ENCODE results near the gene CTXN2.

CTXN2 gene

DNA sequence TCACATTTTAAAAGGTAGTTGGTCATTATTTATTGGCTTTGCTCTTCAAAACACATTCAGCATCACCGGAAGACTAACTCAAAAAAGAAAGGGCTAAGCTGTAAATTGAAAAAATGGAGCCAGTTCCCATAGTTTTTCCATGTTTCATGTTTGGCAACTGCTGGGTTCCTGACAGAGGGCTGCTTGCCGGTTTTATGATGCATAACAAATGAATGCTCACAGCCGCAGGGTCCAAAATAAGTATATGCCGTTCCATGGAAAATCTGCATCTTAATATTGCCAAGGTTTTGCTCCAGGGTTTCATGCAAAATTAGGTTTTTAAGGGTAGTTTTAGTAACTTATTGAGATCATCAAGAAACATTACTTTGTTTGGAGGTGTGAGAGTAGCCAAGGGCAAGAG is 30.4 kb downstream of the CTXN2 start:
- peak; percentile 22 for DNase-seq (ENCODE audit: low read depth, low spot score)

DNA sequence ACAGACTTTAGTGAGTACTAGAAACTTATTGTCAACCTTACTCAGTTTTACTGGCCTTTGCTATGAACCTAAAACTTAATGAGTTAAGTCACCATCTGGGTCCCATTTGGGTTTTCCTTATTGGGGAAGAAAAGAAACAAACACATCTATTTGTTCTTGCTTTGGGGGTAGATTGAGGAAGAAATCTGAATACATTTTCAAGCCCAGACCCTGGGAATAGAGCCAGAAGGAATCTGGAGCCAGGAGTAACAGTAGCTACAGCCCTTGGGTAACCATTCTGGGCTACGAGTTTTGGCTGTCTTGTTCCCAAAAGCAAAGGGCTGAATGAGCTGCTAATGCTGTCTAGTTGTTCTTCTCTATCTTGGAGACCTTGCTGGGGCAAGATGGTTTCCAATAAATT is 31.2 kb downstream of the CTXN2 start:
- peak; percentile 33 for DNase-seq (ENCODE audit: low read depth, low spot score)

- DNase-seq (ENCODE audit: low read depth, low spot score), result no peak
Observed at GRCh38 chr15:48225771-48226170, 34.3 kb downstream of the CTXN2 start.

- DNase-seq (ENCODE audit: low read depth, low spot score), result no peak
Observed at GRCh38 chr15:48230498-48230897, 39.0 kb downstream of the CTXN2 start.

DNA sequence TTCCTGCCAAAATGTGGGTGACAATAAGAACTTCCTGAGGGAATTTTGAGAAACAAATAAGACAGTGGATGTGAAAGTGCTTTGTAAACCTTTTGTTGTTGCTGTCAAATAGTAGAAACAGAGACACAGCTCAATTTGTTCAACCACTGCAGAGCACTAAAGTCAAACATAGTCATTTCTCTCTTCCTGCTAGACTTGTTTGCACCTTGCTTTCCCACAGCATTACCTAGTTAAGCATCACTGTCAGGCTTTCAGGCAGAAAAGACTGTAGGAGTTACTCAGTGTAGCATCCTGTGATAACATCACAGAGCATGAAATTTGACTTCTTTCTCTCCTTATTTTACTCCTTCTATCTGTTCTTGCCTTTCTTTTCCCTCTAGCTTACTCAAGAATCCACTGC is 41.8 kb downstream of the CTXN2 start:
- no peak for DNase-seq (ENCODE audit: low read depth, low spot score)

DNA sequence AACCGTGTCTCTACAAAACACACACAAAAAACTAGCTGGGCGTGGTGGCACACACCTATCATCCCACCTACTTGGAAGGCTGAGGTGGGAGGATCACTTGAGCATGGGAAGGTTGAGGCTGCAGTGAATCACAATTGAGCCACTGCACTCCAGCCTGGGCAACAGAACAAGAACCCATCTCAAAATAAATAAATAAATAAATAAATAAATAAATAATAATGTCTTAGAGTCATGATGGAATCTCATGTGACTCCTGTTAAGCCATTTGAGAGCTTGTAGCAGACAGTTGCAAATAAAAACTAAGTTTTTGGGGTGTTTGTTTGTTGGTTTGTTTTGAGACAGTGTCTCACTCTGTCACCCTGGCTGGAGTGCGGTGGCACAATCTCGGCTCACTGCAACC is 47.9 kb downstream of the CTXN2 start:
- no peak for DNase-seq (ENCODE audit: low read depth, low spot score)

DNA sequence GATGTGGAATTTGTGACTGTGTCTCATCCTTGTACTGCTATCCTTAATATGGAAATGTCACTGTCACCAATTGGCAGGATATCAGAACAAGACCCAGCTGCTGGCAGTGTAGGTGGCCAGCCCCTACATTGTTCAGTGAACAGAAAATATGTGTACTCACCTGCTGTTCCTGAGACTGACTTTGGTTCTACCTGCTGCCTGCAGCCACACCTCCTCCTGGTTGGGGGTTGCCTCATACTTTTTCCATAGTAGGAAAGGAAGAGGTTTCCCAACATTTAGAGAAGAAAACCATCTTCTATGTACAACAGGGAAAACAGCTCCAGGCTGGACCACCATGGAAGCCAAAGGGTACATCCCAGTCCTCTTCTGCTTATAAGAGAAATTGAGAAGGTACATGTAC is 50.5 kb downstream of the CTXN2 start:
- DNase-seq (ENCODE audit: low read depth, low spot score), result no peak

DNA sequence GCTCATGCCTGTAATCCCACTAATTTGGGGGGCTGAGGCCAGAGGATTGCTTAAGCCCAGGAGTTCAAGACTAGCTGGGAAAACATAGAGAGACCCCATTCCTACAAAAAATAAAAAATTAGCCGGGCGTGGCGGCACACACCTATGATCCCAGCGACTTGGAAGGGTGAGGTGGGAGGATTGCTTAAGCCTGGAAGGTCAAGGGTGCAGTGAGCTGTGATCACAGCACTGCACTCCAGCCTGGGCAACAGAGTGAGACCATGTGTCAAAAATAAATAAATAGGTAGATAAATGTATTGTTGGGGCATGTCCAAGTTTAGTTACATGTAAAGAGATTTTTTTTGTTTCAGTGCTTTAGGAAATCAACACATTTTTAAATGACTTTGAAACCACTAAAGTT is 51.1 kb downstream of the CTXN2 start:
- DNase-seq (ENCODE audit: low read depth, low spot score), result no peak

GRCh38 chr15:48244921-48245320 is 53.5 kb downstream of the CTXN2 start:
- DNase-seq (ENCODE audit: low read depth, low spot score), result no peak

DNA sequence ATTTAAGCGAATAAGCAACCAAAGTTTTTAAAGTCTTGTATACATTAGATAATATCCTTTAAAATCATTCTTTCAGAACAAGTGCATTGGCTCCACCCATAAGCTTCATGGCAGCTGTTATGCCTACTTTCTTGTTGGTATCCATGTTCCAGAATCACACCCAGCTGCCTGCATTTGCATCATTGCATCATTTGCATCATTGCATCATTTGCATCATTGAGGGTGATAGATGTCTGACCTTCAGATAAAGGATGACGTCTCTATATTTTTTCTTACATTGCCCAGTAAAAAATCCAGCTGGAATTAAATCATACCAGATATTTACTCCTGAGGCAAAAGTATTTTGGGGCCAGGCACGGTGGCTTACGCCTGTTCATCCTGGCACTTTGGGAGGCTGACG is 56.9 kb downstream of the CTXN2 start:
- DNase-seq (ENCODE audit: low read depth, low spot score), result no peak

- DNase-seq (ENCODE audit: low read depth, low spot score), result peak; percentile 80
Observed at GRCh38 chr15:48250640-48251076, 59.2 kb downstream of the CTXN2 start.

DNA sequence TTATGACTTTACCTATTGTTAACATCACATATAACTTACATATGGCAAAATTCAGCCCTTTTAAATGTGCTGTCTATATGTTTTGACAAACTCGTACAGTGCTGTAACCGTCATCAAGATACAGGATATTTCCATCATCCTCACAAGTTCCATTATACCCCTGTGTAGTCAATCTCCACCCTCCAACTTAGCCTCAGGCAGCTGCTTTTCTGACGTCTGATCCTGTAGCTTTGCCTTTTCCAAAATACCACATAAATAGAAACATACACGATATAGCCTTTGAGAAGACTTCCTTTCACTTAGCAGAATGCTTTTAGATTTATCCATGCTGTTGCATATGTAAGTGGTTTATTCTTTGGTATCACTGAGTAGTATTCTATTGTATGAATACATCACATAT is 61.7 kb downstream of the CTXN2 start:
- no peak for DNase-seq (ENCODE audit: low read depth, low spot score)
